ENCODE data around the gene WDR64.

The WDR64 gene

DNA sequence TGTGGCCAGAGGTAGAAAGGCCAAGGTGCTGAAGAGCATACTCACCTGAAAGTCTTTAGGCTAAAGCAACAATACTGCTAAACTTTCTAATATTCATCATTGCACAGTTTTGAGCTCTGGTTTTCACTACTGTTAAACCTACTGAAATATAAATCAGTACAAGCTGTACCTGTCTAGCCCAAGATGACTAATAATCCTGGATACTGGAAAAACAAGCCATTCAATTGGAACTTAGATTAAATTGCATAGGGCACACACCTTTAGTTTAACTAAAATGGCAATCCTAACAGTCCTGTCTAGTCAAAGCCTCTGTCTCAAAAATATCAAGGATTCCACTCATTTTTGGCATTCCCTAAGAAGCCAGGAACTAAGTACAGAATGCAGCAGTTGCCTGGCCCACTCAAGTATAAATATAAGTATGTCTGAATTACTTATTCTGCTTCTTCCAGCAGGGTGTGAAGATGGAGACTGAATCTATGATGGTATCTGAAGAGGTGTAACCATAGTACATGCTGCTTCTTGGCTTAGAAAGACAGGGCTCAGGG is 15.0 kb upstream of the WDR64 start:
- FAIRE-seq (no peak), DNase-seq (ENCODE audit: insufficient read length, low spot score) (no peak)

DNA sequence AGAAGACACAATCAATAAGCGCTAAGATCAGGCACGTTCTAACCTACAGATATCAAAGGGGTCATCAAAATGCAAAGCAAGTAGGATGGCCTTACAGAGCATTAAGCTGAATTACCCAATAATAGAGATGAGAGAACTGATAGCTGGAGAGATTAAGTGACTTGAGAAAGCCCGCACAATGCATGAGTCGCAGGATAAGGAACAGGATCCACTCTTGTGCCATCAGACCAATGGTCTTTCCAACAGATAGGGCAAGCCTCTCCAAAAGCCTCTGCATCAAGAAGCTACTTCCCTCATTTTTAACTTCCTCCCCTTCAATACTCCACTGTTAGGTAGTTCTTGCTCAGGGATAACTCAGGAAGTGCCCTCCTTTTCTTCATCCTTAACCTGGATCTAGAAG is 14.5 kb upstream of the WDR64 start:
- no peak for DNase-seq (ENCODE audit: insufficient read length, low spot score)
- FAIRE-seq: no peak
- TF ChIP-seq, protein P1, sequence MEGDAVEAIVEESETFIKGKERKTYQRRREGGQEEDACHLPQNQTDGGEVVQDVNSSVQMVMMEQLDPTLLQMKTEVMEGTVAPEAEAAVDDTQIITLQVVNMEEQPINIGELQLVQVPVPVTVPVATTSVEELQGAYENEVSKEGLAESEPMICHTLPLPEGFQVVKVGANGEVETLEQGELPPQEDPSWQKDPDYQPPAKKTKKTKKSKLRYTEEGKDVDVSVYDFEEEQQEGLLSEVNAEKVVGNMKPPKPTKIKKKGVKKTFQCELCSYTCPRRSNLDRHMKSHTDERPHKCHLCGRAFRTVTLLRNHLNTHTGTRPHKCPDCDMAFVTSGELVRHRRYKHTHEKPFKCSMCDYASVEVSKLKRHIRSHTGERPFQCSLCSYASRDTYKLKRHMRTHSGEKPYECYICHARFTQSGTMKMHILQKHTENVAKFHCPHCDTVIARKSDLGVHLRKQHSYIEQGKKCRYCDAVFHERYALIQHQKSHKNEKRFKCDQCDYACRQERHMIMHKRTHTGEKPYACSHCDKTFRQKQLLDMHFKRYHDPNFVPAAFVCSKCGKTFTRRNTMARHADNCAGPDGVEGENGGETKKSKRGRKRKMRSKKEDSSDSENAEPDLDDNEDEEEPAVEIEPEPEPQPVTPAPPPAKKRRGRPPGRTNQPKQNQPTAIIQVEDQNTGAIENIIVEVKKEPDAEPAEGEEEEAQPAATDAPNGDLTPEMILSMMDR (IDR thresholded peaks at IDR 0.05; ENCODE audit: insufficient read depth, missing control alignments): no peak

More for the DNA sequence above, 15.0 kb upstream of the WDR64 start:
- TF ChIP-seq, protein P1 (IDR thresholded peaks at IDR 0.05; ENCODE audit: insufficient read depth, missing control alignments): no peak

DNA sequence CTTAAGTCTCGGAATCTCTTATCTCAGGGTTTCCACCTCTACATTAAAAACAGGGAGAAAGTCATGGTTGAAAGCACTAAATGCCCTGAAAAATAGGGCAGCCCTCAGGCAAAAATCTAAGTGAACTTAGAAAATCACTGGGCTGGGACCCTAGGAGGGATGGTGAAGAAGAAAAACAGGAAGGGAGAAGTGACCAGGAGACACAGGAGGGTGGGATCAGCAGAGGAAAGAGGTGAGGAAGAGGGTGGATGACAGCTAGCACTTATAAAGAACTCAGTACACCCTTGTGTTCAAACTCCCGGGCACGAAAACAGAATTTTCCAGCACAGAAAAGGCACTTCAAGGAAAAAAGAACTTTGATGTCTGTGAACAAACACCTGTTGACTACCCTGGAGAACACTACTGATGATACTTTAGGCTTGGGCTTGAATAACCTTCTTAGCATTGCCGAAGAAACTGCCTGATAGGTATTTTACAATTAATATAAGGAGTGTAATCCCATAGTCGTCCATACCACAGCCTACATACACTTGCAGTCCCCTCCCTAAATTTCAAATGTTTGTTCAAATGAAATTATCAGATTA is 13.9 kb upstream of the WDR64 start:
- DNase-seq (ENCODE audit: insufficient read length, low spot score): no peak
- TF ChIP-seq, protein P1 (IDR thresholded peaks at IDR 0.05; ENCODE audit: insufficient read depth, missing control alignments): no peak
- no peak for FAIRE-seq

DNA sequence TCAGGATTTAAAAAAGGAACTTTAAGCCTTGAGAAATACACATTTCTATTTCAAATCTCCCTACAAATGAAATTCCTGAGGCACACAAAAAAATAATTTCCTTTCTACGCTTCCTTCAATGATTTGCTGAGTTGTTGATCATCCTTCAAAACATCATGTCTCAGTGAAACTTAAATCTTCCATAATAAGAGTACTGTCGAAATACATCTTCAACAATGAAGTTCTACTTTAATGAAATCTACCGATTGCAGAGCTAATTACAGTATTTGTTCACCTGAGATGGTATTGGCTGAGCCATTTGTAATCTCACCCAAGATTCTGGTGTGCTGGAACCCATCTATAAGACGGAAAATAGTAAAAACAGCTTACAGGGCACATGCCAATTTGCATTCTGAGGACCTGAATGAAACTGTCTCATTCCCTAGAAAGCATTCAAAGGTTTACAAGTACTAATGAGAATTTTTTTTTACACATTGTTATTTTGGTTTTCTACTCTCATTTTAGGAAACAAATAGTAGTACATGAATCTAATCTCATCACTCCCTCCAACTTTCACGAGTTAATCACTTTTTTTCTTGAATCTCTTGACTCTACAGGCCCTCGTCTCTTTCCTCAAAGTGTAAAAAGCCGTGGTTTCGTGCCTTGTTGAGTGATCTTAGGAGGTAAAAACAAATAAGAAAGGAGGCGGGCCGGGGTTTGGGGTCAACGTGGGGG is 13.0 kb upstream of the WDR64 start:
- FAIRE-seq (peak; percentile 46), DNase-seq (ENCODE audit: insufficient read length, low spot score) (no peak)
- TF ChIP-seq, protein P1 (IDR thresholded peaks at IDR 0.05; ENCODE audit: insufficient read depth, missing control alignments): no peak

DNA sequence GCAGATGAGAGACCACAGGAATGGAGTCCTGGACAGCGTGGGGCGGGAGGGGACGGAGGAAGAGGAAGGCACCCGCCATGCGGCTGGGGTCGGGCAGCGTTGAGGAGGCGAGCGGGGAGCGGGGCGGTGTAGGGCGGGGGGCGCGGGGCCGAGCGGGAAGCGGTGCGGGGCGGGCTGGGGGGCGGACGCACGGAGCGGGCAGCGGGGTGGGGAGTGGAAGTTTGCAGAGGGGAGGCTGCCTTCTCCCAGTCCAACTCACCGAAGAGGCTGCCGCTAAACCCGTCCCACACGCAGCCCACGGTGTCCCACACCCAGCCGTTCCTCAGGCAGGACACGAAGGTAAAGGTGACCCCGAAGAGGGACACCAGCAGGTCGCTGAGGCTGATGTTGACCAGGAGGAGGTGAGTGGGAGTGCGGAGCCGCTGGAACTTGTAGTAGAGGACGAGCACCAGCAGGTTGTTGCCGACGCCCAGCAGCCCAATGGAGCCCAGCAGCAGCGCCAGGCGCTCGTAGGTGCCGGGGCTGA is 12.4 kb upstream of the WDR64 start:
- DNase-seq (ENCODE audit: insufficient read length, low spot score) (peak; percentile 29), FAIRE-seq (no peak)
- TF ChIP-seq, protein P1 (IDR thresholded peaks at IDR 0.05; ENCODE audit: insufficient read depth, missing control alignments): no peak

DNA sequence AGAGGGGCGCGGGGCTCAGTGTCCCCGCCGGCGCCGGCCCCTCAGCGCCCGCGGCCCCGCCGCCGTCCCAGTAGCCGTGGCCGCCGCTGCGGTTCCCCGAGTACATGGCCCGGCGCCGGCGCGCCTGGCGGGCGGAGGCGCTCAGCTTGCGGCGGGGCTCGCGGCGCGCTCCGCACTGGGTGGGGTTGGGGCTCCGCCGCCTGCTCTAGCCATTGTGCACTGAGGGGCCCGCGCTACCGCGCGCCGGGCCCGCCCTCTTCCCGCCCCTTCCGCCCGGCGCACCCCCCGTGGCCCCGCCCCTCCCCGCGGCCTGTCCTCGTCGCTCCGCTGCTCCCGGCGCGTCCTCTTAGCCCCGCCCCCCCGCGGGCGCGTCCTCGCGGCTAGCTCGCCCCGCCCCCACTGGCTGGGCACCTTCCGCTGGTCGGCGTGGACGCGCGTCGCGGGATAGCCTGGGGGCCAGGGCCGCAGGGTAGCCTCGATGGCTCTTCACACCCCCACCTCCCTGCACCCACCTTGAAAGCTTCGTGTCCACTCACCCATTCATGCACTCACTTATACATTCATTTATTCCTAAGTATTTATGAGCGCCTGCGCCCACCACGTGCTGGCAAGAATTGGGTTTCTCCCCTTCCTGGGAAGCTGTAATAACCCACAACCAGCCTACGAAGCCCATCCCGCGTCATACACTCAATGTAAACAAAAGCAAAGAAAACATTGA is 11.8 kb upstream of the WDR64 start, which contains the start of the genes CHML and OPN3:
TSS of gene CHML (minus strand) at position 221 of the 718 bp plus-strand sequence. CDS start 4,603 bp downstream, outside the sequence.
TSS of gene OPN3 (minus strand) at position 221 of the 718 bp plus-strand sequence. CDS start at position 106, 115 bp downstream.
- peak; percentile 87 for DNase-seq (ENCODE audit: insufficient read length, low spot score)
- no peak for FAIRE-seq
- TF ChIP-seq, protein P1 (IDR thresholded peaks at IDR 0.05; ENCODE audit: insufficient read depth, missing control alignments): no peak

All from D721Med (cell line).